MM.1S (cell line): ENCODE data around the gene RBFOX1.

Experiments used
- DNase-seq: peaks from one replicate; pipeline ENCODE4 v3.0.0-alpha.2; 2015
- H2AFZ ChIP-seq: fragments of 300-600 bp; sonication (generic); 2 replicates; pipeline ENCODE4 v1.6.0; 2016; ENCODE audit warnings: antibody characterized with exemption, low read length
- H3F3A ChIP-seq: fragments of 300-600 bp; sonication (generic); 2 replicates; pipeline ENCODE4 v1.6.1; 2016; ENCODE audit warnings: mild to moderate bottlenecking, antibody characterized with exemption, low read length, moderate library complexity, mixed read lengths; ENCODE audit not compliant: insufficient read depth
- H3K27ac ChIP-seq: fragments of 300-600 bp; sonication (generic); 2 replicates; pipeline ENCODE4 v1.5.1; 2016; ENCODE audit warnings: mild to moderate bottlenecking, low read length
- H3K27me3 ChIP-seq: fragments of 300-600 bp; sonication (generic); replicated peaks from 2 replicates; pipeline ENCODE4 v1.6.0; 2016; ENCODE audit warnings: low read length; ENCODE audit not compliant: insufficient read depth
- H3K36me3 ChIP-seq: fragments of 300-600 bp; sonication (generic); replicated peaks from 2 replicates; pipeline ENCODE4 v1.6.1; 2016; ENCODE audit warnings: mild to moderate bottlenecking, low read length, mixed read lengths; ENCODE audit not compliant: insufficient read depth
- H3K4me1 ChIP-seq: fragments of 300-600 bp; sonication (generic); 2 replicates; pipeline ENCODE4 v1.6.1; 2016; ENCODE audit warnings: low read length, mixed read lengths
- H3K4me2 ChIP-seq: fragments of 300-600 bp; sonication (generic); 2 replicates; pipeline ENCODE4 v1.6.0; 2016; ENCODE audit warnings: low read depth, low read length
- H3K4me3 ChIP-seq: fragments of 300-600 bp; sonication (generic); 2 replicates; pipeline ENCODE4 v1.5.1; 2016; ENCODE audit warnings: low read length, mixed read lengths
- H3K79me2 ChIP-seq: fragments of 300-600 bp; sonication (generic); 2 replicates; pipeline ENCODE4 v1.6.1; 2016; ENCODE audit warnings: mixed run types, low read length, mixed read lengths
- H3K9ac ChIP-seq: fragments of 300-600 bp; sonication (generic); 2 replicates; pipeline ENCODE4 v1.6.1; 2016; ENCODE audit warnings: low read length, mixed read lengths
- H3K9me2 ChIP-seq: fragments of 300-600 bp; sonication (generic); replicated peaks from 2 replicates; pipeline ENCODE4 v1.6.1; 2016; ENCODE audit warnings: mild to moderate bottlenecking, low read length, mixed read lengths; ENCODE audit not compliant: insufficient read depth
- H3K9me3 ChIP-seq: fragments of 300-600 bp; sonication (generic); replicated peaks from 2 replicates; pipeline ENCODE4 v1.6.1; 2016; ENCODE audit warnings: mild to moderate bottlenecking, low read length, mixed read lengths; ENCODE audit not compliant: insufficient read depth
- H4K20me1 ChIP-seq: fragments of 300-600 bp; sonication (generic); 2 replicates; pipeline ENCODE4 v1.6.1; 2016; ENCODE audit warnings: mild to moderate bottlenecking, low read length, moderate library complexity, mixed read lengths; ENCODE audit not compliant: insufficient read depth
- CTCF ChIP-seq: fragments of 300-600 bp; sonication (generic); IDR thresholded peaks from 2 replicates; pipeline ENCODE4 v1.5.1; 2016; ENCODE audit warnings: antibody characterized with exemption, low read length, mixed read lengths
- EZH2 ChIP-seq: fragments of 300-600 bp; sonication (generic); optimal IDR thresholded peaks from 2 replicates; pipeline ENCODE3; 2017; ENCODE audit warnings: low read depth, mild to moderate bottlenecking, antibody characterized with exemption, low read length, mixed read lengths
- EZH2phosphoT487 ChIP-seq: fragments of 300-600 bp; sonication (generic); IDR thresholded peaks from 2 replicates; pipeline ENCODE4 v1.6.1; 2018; ENCODE audit warnings: antibody characterized with exemption, low read length

The RBFOX1 gene

GRCh38 chr16:7374614-7375174 lies 42.0 kb downstream of the RBFOX1 start:
- Histone ChIP-seq H4K20me1 (no peaks in the 10 kb centered on the region), H3K9me3 (no peaks in the 10 kb centered on the region), H3K4me2 (no peak overlapping the region), H3K4me1 (no peaks in the 10 kb centered on the region), H3K9me2 (no peaks in the 10 kb centered on the region), H3K36me3 (no peaks in the 10 kb centered on the region), H3K9ac (no peak overlapping the region), H3K27ac (no peak overlapping the region), H3K4me3 (no peak overlapping the region), H3K27me3 (no peaks in the 10 kb centered on the region), H2AFZ (no peak overlapping the region), H3F3A (no peaks in the 10 kb centered on the region), H3K79me2 (no peaks in the 10 kb centered on the region)
- TF ChIP-seq EZH2 (no peak), CTCF (no peak), EZH2phosphoT487 (no peak)
- DNase-seq: no peak

GRCh38 chr16:7376227-7376626 lies 43.6 kb downstream of the RBFOX1 start:
- H2AFZ ChIP-seq: no peak overlapping the region
- H3K9me3 ChIP-seq: no peaks in the 10 kb centered on the region
- no peaks in the 10 kb centered on the region for H3K27me3 ChIP-seq
- no peak for DNase-seq
- H4K20me1 ChIP-seq: no peaks in the 10 kb centered on the region
- no peaks in the 10 kb centered on the region for H3K79me2 ChIP-seq
- no peak overlapping the region for H3K9ac ChIP-seq
- H3K9me2 ChIP-seq: no peaks in the 10 kb centered on the region
- TF ChIP-seq EZH2phosphoT487: no peak
- TF ChIP-seq EZH2: no peak
- no peak for TF ChIP-seq CTCF
- H3F3A ChIP-seq: no peaks in the 10 kb centered on the region
- H3K4me3 ChIP-seq: no peak overlapping the region
- no peaks in the 10 kb centered on the region for H3K4me1 ChIP-seq
- H3K36me3 ChIP-seq: no peaks in the 10 kb centered on the region
- H3K4me2 ChIP-seq: no peak overlapping the region
- H3K27ac ChIP-seq: no peak overlapping the region

GRCh38 chr16:7377231-7377630 lies 44.6 kb downstream of the RBFOX1 start:
- no peaks in the 10 kb centered on the region for H3F3A ChIP-seq
- TF ChIP-seq EZH2phosphoT487: no peak
- no peaks in the 10 kb centered on the region for H3K9me2 ChIP-seq
- no peak overlapping the region for H2AFZ ChIP-seq
- H3K9ac ChIP-seq: no peak overlapping the region
- H3K4me1 ChIP-seq: no peaks in the 10 kb centered on the region
- no peaks in the 10 kb centered on the region for H4K20me1 ChIP-seq
- H3K4me2 ChIP-seq: no peak overlapping the region
- H3K79me2 ChIP-seq: no peaks in the 10 kb centered on the region
- no peaks in the 10 kb centered on the region for H3K27me3 ChIP-seq
- DNase-seq: no peak
- H3K27ac ChIP-seq: no peak overlapping the region
- no peaks in the 10 kb centered on the region for H3K36me3 ChIP-seq
- no peaks in the 10 kb centered on the region for H3K9me3 ChIP-seq
- H3K4me3 ChIP-seq: no peak overlapping the region

GRCh38 chr16:7378024-7378695 lies 45.5 kb downstream of the RBFOX1 start:
- Histone ChIP-seq H3K4me1 (no peaks in the 10 kb centered on the region), H3K9me3 (no peaks in the 10 kb centered on the region), H3F3A (no peaks in the 10 kb centered on the region), H3K79me2 (no peaks in the 10 kb centered on the region), H2AFZ (no peak overlapping the region), H3K9ac (no peak overlapping the region), H3K4me3 (no peak overlapping the region), H3K27me3 (no peaks in the 10 kb centered on the region), H3K36me3 (no peaks in the 10 kb centered on the region), H3K9me2 (no peaks in the 10 kb centered on the region), H3K4me2 (no peak overlapping the region), H4K20me1 (no peaks in the 10 kb centered on the region), H3K27ac (no peak overlapping the region)
- DNase-seq: no peak
- TF ChIP-seq EZH2phosphoT487: no peak
- TF ChIP-seq CTCF: no peak
- no peak for TF ChIP-seq EZH2
